Measurements from ENCODE around the gene LEPR. TPM values are rescaled to one million over a fixed set of nuclear protein-coding genes. Genes with fewer than 3 reads are reported as not detected.

Gene LEPR
- total and polyA plus RNA-seq, 2 donors from 2014 or later, result 3.1 to 13.8 TPM

DNA sequence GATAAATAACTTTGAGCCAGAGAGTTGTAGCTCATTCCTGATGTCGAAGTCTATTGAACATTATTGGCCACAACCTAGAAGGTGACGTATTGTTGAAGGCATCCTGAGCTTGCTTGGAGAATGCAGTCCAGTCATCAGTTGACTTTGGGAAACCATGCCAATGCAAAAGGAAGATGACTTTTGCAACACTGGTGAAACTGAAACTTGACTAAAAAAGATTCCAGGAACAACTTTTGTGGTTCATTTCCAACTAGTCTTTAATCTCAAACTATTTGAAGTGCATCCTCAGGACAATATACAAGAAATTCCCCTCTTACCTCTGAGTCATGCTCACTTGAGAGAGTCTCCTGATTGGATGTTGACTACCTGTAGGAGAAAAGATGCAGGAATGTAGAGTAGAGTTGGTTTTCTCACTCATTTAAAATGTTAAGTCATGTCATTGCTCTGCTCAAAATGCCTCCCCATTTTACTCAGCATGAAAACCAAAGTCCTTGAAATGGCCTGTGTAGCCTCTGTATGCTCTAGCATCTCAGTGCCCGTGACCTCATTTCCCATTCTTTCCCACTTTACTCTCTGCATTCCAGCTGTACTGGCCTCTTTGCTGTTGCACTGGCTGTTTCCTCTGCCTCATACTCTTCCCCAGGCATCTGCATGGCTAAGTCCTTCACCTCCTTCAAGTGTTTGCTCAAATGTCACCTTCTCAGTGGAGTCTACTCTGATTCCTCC lies 24.4 kb upstream of the LEPR start:
- Histone ChIP-seq H3K4me1 (ENCODE audit: control insufficient read depth in 2 of 3, insufficient read depth in 2 of 3, low read depth in 1 of 3, low read length in 3 of 3) (no peaks in the 10 kb centered on the region), H3K9me3 (ENCODE audit: control insufficient read depth in 2 of 3, insufficient read depth in 1 of 3, low read length in 3 of 3) (no peaks in the 10 kb centered on the region), H3K27me3 (ENCODE audit: control insufficient read depth, insufficient read depth, low read length) (no peaks in the 10 kb centered on the region), H3K36me3 (ENCODE audit: control insufficient read depth in 2 of 3, insufficient read depth in 3 of 3, low read length in 3 of 3) (peaks cover 0 to 2% (median 0%) of the 10 kb centered on the region in 3 donors), H3K9ac (ENCODE audit: low read length in 3 of 3) (no peak overlapping the region), H3K4me3 (ENCODE audit: low read length in 3 of 3) (no peak overlapping the region), H3K27ac (ENCODE audit: low read depth in 2 of 2, low read length in 2 of 2) (no peak overlapping the region)
- intact Hi-C loops (cut with DNase I), result no loop called here
- FAIRE-seq (no peak), DNase-seq (no peak)
- TF ChIP-seq, protein P1, sequence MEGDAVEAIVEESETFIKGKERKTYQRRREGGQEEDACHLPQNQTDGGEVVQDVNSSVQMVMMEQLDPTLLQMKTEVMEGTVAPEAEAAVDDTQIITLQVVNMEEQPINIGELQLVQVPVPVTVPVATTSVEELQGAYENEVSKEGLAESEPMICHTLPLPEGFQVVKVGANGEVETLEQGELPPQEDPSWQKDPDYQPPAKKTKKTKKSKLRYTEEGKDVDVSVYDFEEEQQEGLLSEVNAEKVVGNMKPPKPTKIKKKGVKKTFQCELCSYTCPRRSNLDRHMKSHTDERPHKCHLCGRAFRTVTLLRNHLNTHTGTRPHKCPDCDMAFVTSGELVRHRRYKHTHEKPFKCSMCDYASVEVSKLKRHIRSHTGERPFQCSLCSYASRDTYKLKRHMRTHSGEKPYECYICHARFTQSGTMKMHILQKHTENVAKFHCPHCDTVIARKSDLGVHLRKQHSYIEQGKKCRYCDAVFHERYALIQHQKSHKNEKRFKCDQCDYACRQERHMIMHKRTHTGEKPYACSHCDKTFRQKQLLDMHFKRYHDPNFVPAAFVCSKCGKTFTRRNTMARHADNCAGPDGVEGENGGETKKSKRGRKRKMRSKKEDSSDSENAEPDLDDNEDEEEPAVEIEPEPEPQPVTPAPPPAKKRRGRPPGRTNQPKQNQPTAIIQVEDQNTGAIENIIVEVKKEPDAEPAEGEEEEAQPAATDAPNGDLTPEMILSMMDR (IDR thresholded peaks at IDR 0.05; ENCODE audit: borderline replicate concordance, extremely low read depth, insufficient read depth), result no peak

DNA sequence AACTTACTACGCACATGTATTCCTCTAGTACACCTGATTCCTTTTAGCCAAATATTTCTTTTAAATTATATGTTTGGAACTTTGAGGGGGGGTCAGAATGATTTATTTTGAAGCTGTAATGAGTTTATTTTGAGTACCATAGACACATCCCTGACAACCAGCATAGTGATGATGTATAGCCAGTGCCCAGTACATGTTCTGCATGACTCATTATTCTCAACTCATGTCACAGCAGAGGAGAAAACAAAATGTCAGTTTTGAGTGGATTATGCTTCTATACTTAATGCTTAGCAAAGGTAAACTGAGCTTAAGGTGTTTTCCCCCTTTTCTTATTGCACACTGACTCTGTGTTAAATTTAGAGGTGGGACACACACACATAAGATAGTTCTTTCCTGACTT lies 22.4 kb upstream of the LEPR start:
- Histone ChIP-seq H3K27ac (ENCODE audit: low read depth in 2 of 2, low read length in 2 of 2) (no peak overlapping the region), H3K27me3 (ENCODE audit: control insufficient read depth, insufficient read depth, low read length) (no peaks in the 10 kb centered on the region), H3K4me1 (ENCODE audit: control insufficient read depth in 2 of 3, insufficient read depth in 2 of 3, low read depth in 1 of 3, low read length in 3 of 3) (no peaks in the 10 kb centered on the region), H3K36me3 (ENCODE audit: control insufficient read depth in 2 of 3, insufficient read depth in 3 of 3, low read length in 3 of 3) (no peaks in the 10 kb centered on the region), H3K4me3 (ENCODE audit: low read length in 3 of 3) (no peak overlapping the region), H3K9ac (ENCODE audit: low read length in 3 of 3) (no peak overlapping the region), H3K9me3 (ENCODE audit: control insufficient read depth in 2 of 3, insufficient read depth in 1 of 3, low read length in 3 of 3) (no peaks in the 10 kb centered on the region)
- intact Hi-C loops (cut with DNase I), result no loop called here
- TF ChIP-seq, protein P1 (IDR thresholded peaks at IDR 0.05; ENCODE audit: borderline replicate concordance, extremely low read depth, insufficient read depth), result no peak
- no peak for DNase-seq
- no peak for FAIRE-seq

DNA sequence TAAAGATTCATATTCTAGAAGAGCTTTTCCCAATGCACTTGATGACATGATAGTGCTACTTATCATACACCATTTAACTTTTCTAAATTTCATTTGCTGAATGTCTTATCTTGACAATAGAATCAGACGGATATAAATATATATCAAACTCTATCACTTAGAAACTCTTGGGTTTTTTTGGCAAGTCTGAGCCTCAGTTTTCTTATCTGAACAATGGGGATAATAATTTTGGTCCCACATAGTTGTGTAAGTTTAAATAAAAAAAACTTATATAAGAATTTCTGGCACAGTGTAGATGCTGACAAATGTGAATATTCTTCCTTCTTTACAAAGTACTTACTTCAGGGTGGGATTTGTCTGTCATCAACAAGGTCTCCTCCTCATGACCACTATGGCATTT lies 21.5 kb upstream of the LEPR start:
- Histone ChIP-seq H3K27ac (ENCODE audit: low read depth in 2 of 2, low read length in 2 of 2) (no peak overlapping the region), H3K36me3 (ENCODE audit: control insufficient read depth in 2 of 3, insufficient read depth in 3 of 3, low read length in 3 of 3) (no peaks in the 10 kb centered on the region), H3K9ac (ENCODE audit: low read length in 3 of 3) (no peak overlapping the region), H3K9me3 (ENCODE audit: control insufficient read depth in 2 of 3, insufficient read depth in 1 of 3, low read length in 3 of 3) (no peaks in the 10 kb centered on the region), H3K4me3 (ENCODE audit: low read length in 3 of 3) (no peak overlapping the region), H3K27me3 (ENCODE audit: control insufficient read depth, insufficient read depth, low read length) (no peaks in the 10 kb centered on the region), H3K4me1 (ENCODE audit: control insufficient read depth in 2 of 3, insufficient read depth in 2 of 3, low read depth in 1 of 3, low read length in 3 of 3) (no peaks in the 10 kb centered on the region)
- FAIRE-seq (no peak), DNase-seq (no peak)
- TF ChIP-seq, protein P1 (IDR thresholded peaks at IDR 0.05; ENCODE audit: borderline replicate concordance, extremely low read depth, insufficient read depth), result no peak
- intact Hi-C loops (cut with DNase I), result no loop called here

DNA sequence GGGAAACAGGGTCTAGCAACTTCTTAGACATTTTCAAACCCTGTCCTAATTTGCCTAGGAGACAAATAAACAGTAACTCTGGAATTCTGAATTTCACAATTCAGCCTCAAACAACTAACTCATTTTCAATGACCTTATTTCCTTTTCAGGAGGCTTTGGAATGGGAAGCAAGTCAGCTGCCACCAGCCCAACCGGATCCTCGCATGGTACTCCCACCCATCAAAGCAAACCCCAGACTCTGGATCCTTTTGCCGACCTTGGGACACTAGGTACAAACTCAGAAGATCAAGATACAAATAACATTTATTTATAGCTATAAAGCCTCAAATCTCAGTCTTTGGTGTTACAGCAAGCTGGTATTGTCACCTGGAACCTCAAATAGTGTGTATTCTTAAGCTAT lies 18.9 kb upstream of the LEPR start:
- intact Hi-C loops (cut with DNase I), result no loop called here
- H3K9me3 ChIP-seq (ENCODE audit: control insufficient read depth in 2 of 3, insufficient read depth in 1 of 3, low read length in 3 of 3), result no peaks in the 10 kb centered on the region
- no peaks in the 10 kb centered on the region for H3K27me3 ChIP-seq (ENCODE audit: control insufficient read depth, insufficient read depth, low read length)
- no peak for FAIRE-seq
- H3K27ac ChIP-seq (ENCODE audit: low read depth in 2 of 2, low read length in 2 of 2), result no peak overlapping the region
- H3K4me3 ChIP-seq (ENCODE audit: low read length in 3 of 3), result no peak overlapping the region
- H3K36me3 ChIP-seq (ENCODE audit: control insufficient read depth in 2 of 3, insufficient read depth in 3 of 3, low read length in 3 of 3), result no peaks in the 10 kb centered on the region
- H3K9ac ChIP-seq (ENCODE audit: low read length in 3 of 3), result no peak overlapping the region
- no peak for DNase-seq
- H3K4me1 ChIP-seq (ENCODE audit: control insufficient read depth in 2 of 3, insufficient read depth in 2 of 3, low read depth in 1 of 3, low read length in 3 of 3), result no peaks in the 10 kb centered on the region
- TF ChIP-seq, protein P1 (IDR thresholded peaks at IDR 0.05; ENCODE audit: borderline replicate concordance, extremely low read depth, insufficient read depth), result no peak
